A673 (cell line): ENCODE results near the gene FKBP8.

ENCODE experiments used
- CTCF ChIP-seq: fragments of 300-800, 200-600 bp; sonication (generic); conservative IDR thresholded peaks from 2 replicates; pipeline ENCODE4 v1.5.1; 2017; ENCODE audit warnings: low read depth, mild to moderate bottlenecking, antibody characterized with exemption, low read length, moderate library complexity, mixed read lengths
- EZH2 ChIP-seq: fragments of 200-600 bp; sonication (generic); IDR thresholded peaks from 2 replicates; pipeline ENCODE4 v1.6.1; 2017; ENCODE audit warnings: borderline replicate concordance, low read depth, mild to moderate bottlenecking, mixed read lengths, antibody characterized with exemption, low read length; ENCODE audit not compliant: poor library complexity, severe bottlenecking

- TF ChIP-seq CTCF (no peak), EZH2 (no peak)
Measured at GRCh38 chr19:18541258-18541991, 1.9 kb downstream of the FKBP8 start.
